CD14-positive monocyte (primary cell): ENCODE results near the gene WFS1. TPM values are rescaled to one million over a fixed set of nuclear protein-coding genes. Genes with fewer than 3 reads are reported as not detected.

Source experiments
- DNase-seq, 3 donors: peaks; one replicate each; pipeline ENCODE4 v3.0.0-alpha.2; 2011 to 2022
- H2AFZ ChIP-seq: 2 replicates; pipeline ENCODE4 v1.6.0; 2012; ENCODE audit warnings: mild to moderate bottlenecking, low read depth, low read length, inconsistent platforms; ENCODE audit not compliant: insufficient read depth, poor library complexity, severe bottlenecking
- H3K27ac ChIP-seq, 2 donors: 1 replicate in 1 of 2; 2 replicates in 1 of 2; pipeline ENCODE4 v1.5.1; 2012 to 2013; ENCODE audit warnings: low read length in 2 of 2, control low read depth in 1 of 2, inconsistent platforms in 1 of 2, low read depth in 1 of 2, mild to moderate bottlenecking in 1 of 2
- H3K27me3 ChIP-seq, 2 donors: one replicate each; pipeline versions ENCODE4 v1.6.0 to v1.6.1; 2011 to 2013; ENCODE audit warnings: low read length in 2 of 2; ENCODE audit not compliant: control insufficient read depth in 2 of 2, insufficient read depth in 2 of 2
- H3K36me3 ChIP-seq, 2 donors: replicated peaks in 1 of 2; 1 replicate in 1 of 2; 2 replicates in 1 of 2; pipeline versions ENCODE4 v1.5.1 to v1.6.1; 2012 to 2013; ENCODE audit warnings: low read length in 2 of 2, control low read depth in 1 of 2, inconsistent platforms in 1 of 2, mild to moderate bottlenecking in 1 of 2; ENCODE audit not compliant: insufficient read depth in 2 of 2, control insufficient read depth in 1 of 2
- H3K4me1 ChIP-seq, 2 donors: 1 replicate in 1 of 2; 2 replicates in 1 of 2; pipeline versions ENCODE4 v1.5.1 to v1.6.1; 2012 to 2013; ENCODE audit warnings: low read length in 2 of 2, control low read depth in 1 of 2, inconsistent platforms in 1 of 2, mild to moderate bottlenecking in 1 of 2, moderate library complexity in 1 of 2; ENCODE audit not compliant: insufficient read depth in 2 of 2, control insufficient read depth in 1 of 2
- H3K4me2 ChIP-seq: replicated peaks from 2 replicates; pipeline ENCODE3; 2012; ENCODE audit warnings: low read length, moderate library complexity, mild to moderate bottlenecking; ENCODE audit not compliant: poor library complexity, severe bottlenecking; ENCODE audit errors: extremely low read depth
- H3K4me3 ChIP-seq, 3 experiments: fragments of 200-600 bp in 1 of 3; sonication (generic) in 1 of 3; replicated peaks in 1 of 3; 1 replicate in 2 of 3; 2 replicates in 1 of 3; pipeline ENCODE4 v1.5.1; 2011 to 2013; ENCODE audit warnings: low read length in 3 of 3, mild to moderate bottlenecking in 3 of 3, control low read depth in 2 of 3, low read depth in 2 of 3, inconsistent platforms in 1 of 3, moderate library complexity in 1 of 3
- H3K79me2 ChIP-seq: 2 replicates; pipeline ENCODE4 v1.6.0; 2012; ENCODE audit warnings: mild to moderate bottlenecking, control low read depth, inconsistent platforms, low read length, moderate library complexity; ENCODE audit not compliant: insufficient read depth
- H3K9ac ChIP-seq: 2 replicates; pipeline ENCODE4 v1.6.0; 2017; ENCODE audit warnings: low read length, mild to moderate bottlenecking; ENCODE audit not compliant: insufficient read depth, poor library complexity, severe bottlenecking
- H3K9me3 ChIP-seq, 2 donors: replicated peaks in 1 of 2; 1 replicate in 1 of 2; 2 replicates in 1 of 2; pipeline versions ENCODE4 v1.5.1 to v1.6.1; 2012 to 2013; ENCODE audit warnings: low read length in 2 of 2, control low read depth in 1 of 2; ENCODE audit not compliant: control insufficient read depth in 1 of 2, insufficient read depth in 1 of 2
- H4K20me1 ChIP-seq: 2 replicates; pipeline ENCODE4 v1.6.0; 2012; ENCODE audit warnings: mild to moderate bottlenecking, low read length, control low read depth, moderate library complexity; ENCODE audit not compliant: insufficient read depth
- H3K27ac Mint-ChIP-seq, 7 donors: one replicate each; pipeline ENCODE4 v1.8.0; 2020; ENCODE audit warnings: mild to moderate bottlenecking in 7 of 7, mixed read lengths in 7 of 7, moderate library complexity in 6 of 7, inconsistent platforms in 2 of 7
- H3K27me3 Mint-ChIP-seq, 3 donors: one replicate each; pipeline ENCODE4 v1.8.0; 2021 to 2022; ENCODE audit warnings: low read depth in 3 of 3, mild to moderate bottlenecking in 3 of 3, mixed read lengths in 3 of 3, moderate library complexity in 3 of 3, inconsistent platforms in 1 of 3
- H3K36me3 Mint-ChIP-seq, 2 donors: one replicate each; pipeline ENCODE4 v1.8.0; 2020; ENCODE audit warnings: mixed read lengths in 2 of 2, inconsistent platforms in 1 of 2, mild to moderate bottlenecking in 1 of 2
- H3K4me1 Mint-ChIP-seq: one replicate; pipeline ENCODE4 v1.8.0; 2020; ENCODE audit warnings: mild to moderate bottlenecking, mixed read lengths
- H3K4me3 Mint-ChIP-seq, 2 donors: one replicate each; pipeline ENCODE4 v1.8.0; 2020; ENCODE audit warnings: mild to moderate bottlenecking in 2 of 2, mixed read lengths in 2 of 2, moderate library complexity in 1 of 2
- H3K9me3 Mint-ChIP-seq, 7 donors: one replicate each; pipeline ENCODE4 v1.8.0; 2020 to 2022; ENCODE audit warnings: mixed read lengths in 7 of 7, mild to moderate bottlenecking in 6 of 7, moderate library complexity in 6 of 7, inconsistent platforms in 2 of 7
- CTCF ChIP-seq: fragments of 200-600 bp; IDR thresholded peaks from one replicate; pipeline ENCODE4 v1.8.0; 2022; ENCODE audit warnings: antibody characterized with exemption, mild to moderate bottlenecking
- WGBS: methylation state at CpG from one replicate; pipeline ENCODE4 v1.1.5; 2013; ENCODE audit warnings: missing lambda C conversion rate; ENCODE audit not compliant: insufficient coverage; 5-methylcytosine and 5-hydroxymethylcytosine counted together
- intact Hi-C, 2 donors: fragments of 100-400 bp; cut with micrococcal nuclease; formaldehyde crosslinking; loops; one replicate each; pipeline versions ENCODE4 v1.15.0 to v1.15.1; 2023
- polyA plus RNA-seq, 3 donors: library from polyadenylated mRNA; depleted of rRNA in 1 of 3; unstranded in 2 of 3; stranded (reverse) in 1 of 3; fragments of 300-500 nt in 2 of 3; fragments of >200 nt in 1 of 3; fragmentation: Illumina TruSeq in 2 of 3; gene quantifications; 1 replicate in 2 of 3; 2 replicates in 1 of 3; pipeline ENCODE4 v1.2.3, GENCODE V29; 2012 to 2021

Gene WFS1
- polyA plus RNA-seq, 3 donors: 0.39 to 1.8 (median 0.93) TPM

DNA sequence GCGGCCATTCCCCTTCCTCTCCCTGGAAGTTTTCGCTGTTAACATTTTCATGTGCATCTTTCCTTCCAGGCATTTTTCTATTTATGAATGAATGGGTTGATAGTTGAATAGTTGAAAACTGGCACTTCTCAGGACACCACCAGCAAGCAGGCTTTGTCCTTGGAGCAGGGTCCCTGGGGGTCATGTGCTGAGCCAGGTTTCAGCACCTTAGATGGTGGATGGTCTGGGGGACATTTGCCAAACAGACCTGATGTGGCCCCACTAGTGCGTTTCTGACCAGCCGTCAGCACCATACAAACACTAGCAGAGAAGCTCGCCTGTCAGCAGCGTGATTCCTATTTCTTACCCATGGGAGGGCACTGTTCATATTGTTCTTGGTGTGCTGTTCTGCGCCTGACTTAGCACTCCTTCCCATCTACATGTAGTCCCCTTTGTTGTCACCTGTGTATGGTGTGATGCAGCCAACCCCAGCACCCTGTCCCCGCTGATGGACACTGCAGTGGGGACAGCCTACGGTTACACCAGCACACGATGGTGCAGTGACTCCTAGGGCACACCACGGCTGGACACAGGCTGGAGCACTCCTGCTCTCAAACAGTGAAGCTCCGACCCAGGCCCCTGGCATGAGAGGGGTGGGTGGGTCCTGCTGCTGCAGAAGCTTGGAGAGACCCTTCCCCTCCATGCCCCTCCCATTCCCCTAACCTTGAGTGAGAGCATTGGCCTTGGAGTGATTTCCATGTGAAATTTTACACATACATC, 27.2 kb upstream of the WFS1 start:
- Mint-ChIP-seq H3K27ac (no peak overlapping the region), H3K9me3 (peaks cover 13 to 26% (median 18%) of the 10 kb centered on the region in 7 donors), H3K36me3 (no peaks in the 10 kb centered on the region), H3K4me3 (no peak overlapping the region), H3K27me3 (peaks cover 25 to 31% (median 27%) of the 10 kb centered on the region in 3 donors), H3K4me1 (no peaks in the 10 kb centered on the region)
- Histone ChIP-seq H3K27me3 (peaks cover 0 to 23% of the 10 kb centered on the region in 2 donors), H2AFZ (no peak overlapping the region), H3K4me2 (no peak overlapping the region), H3K9ac (no peak overlapping the region), H3K9me3 (peaks cover 18 to 22% of the 10 kb centered on the region in 2 donors), H3K4me3 (no peak overlapping the region), H3K79me2 (no peaks in the 10 kb centered on the region), H3K27ac (no peak overlapping the region), H4K20me1 (no peaks in the 10 kb centered on the region), H3K36me3 (no peaks in the 10 kb centered on the region), H3K4me1 (no peaks in the 10 kb centered on the region)
- 96% methylated on average over 3 of the region's 12 CpGs for WGBS
- no peak for TF ChIP-seq CTCF
- intact Hi-C loops: no loop called here
- no peak for DNase-seq

GRCh38 chr4:6245246-6246169, 24.1 kb upstream of the WFS1 start:
- Histone ChIP-seq H2AFZ (no peak overlapping the region), H3K27me3 (peaks cover 2 to 48% of the 10 kb centered on the region in 2 donors), H4K20me1 (no peaks in the 10 kb centered on the region), H3K27ac (no peak overlapping the region), H3K79me2 (no peaks in the 10 kb centered on the region), H3K9me3 (peaks cover 18 to 22% of the 10 kb centered on the region in 2 donors), H3K4me2 (no peak overlapping the region), H3K4me1 (no peaks in the 10 kb centered on the region), H3K9ac (no peak overlapping the region), H3K36me3 (no peaks in the 10 kb centered on the region), H3K4me3 (no peak overlapping the region)
- intact Hi-C loops: no loop called here
- Mint-ChIP-seq H3K36me3 (no peaks in the 10 kb centered on the region), H3K27ac (no peak overlapping the region), H3K9me3 (peaks cover 13 to 26% (median 18%) of the 10 kb centered on the region in 7 donors), H3K4me1 (no peaks in the 10 kb centered on the region), H3K4me3 (peak overlapping the region in 1 of 2 donors; percentile 13), H3K27me3 (peaks cover 40 to 45% (median 41%) of the 10 kb centered on the region in 3 donors)
- WGBS: 16% methylated on average over 65 of the region's 67 CpGs
- no peak for TF ChIP-seq CTCF
- DNase-seq: no peak
